GM19395 (cell line): ENCODE measurements around the gene UBASH3A.
"Not testable (repeated sequence)": the region's sequence is repeated elsewhere in the genome, so short reads cannot be mapped to it uniquely, and the experiment has no call there.

Experiments
- ATAC-seq: cut with Tn5 transposase; IDR thresholded peaks from one replicate; pipeline ENCODE4 v1.9.1; 2021; ENCODE audit warnings: mild to moderate bottlenecking, moderate library complexity; ENCODE audit not compliant: unreplicated experiment

Gene UBASH3A

DNA sequence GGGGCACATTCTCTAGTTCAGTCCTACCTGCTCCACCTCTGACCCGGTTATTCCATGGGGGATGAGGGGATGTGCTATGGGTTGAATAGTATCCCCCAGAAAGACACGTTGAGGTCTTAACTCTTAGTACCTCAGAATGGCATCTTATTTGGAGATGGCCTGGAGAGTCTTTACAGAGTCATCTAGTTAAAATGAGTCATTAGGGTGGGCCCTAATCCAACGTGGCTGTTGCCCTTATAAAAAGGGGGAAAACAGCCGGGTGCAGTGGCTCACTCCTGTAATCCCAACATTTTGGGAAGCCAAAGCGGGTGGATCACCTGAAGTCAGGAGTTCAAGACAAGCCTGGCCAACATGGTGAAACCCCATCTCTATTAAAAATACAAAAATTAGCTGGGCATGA is 13.5 kb upstream of the UBASH3A start:
- ATAC-seq, result no peak

DNA sequence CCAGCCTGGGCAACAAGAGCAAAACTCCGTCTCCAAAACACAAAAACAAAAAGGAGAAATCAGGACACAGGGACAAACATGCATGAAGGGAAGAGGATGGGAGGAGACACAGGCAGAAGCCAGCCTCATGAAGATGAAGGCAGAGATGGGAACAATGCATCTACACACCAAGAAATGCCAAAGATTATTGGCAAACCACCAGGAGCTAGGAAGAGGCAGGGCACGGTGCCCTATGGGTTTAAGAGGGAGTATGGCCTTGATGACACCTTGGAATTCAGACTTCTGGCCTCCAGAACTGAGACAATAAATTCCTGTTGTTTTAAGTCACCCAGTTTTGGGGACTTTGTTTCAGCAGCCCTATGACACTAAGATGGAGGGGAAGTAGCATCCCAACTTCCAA is 13.0 kb upstream of the UBASH3A start:
- no peak for ATAC-seq

DNA sequence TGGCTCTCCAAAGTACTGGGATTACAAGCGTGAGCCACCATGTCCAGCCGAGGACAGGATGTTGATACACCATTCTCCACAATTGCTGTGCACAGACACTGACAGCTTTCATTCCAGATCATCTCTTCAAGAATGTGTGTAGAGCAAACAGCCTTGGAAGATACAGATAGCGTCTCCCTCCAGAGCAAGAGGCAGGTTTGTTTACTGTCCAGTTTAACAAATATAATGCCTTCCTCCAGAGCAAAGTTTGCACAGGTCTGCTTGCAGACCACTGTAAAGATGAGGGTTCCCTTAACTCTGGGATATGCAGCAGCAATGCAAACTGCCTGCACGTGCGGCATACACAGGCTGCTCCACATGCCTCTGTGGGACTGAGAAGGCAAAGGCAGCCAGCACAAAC is 12.4 kb upstream of the UBASH3A start:
- ATAC-seq, result no peak

DNA sequence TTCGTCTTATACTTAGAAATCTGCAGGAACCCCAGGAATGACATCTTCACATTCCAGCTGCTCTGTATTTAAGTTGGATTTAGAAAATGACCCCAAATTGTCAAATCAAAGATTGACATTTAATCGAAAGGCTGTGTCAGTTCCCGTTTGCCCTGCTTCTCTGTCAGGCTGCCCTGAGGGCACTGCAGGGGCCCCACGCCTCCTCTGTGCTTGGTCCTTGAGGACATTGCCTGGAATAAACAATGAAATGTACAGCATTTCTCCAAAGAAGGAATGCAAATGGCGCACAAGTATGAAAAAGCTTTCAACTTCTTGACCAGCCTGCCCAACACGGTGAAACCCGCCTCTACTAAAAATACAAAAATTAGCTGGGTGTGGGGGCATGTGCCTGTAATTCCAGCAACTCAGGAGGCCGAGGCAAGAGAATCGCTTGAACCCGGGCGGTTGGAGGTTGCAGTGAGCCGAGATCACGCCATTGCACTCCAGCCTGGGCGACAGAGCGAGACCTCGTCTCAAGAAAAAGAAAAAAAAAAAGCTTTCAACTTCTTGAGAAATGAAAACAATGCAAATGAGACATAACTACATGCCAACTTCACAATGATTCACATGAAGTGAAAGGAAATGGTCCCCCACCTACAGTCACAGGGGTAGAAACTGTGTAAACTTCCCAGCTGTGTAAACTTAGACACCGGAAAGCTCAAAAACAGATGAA is 10.8 kb upstream of the UBASH3A start:
- peak; percentile 79 for ATAC-seq

DNA sequence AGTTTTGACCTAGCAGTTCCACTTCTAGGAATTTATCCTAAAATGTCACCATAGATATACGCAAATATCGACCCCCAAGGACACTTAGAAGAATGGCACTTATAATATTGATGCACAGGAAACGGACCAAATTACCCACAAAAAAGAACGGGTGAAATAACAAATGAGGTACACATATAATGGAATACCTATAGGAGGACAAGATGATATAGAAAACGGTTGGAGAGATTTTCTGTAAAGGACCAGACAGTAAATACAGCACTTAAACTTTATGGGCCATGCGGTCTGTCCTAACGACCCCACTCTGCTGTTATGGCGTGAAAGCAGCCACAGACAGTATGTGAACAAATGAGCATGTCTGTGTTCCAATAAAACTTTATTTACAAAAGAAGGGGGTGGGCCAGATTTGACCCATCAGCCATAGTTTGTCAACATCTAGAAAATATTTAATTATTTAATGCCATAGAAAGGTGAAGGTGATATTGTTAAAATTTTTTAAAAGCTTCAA is 10.2 kb upstream of the UBASH3A start:
- ATAC-seq, result no peak

DNA sequence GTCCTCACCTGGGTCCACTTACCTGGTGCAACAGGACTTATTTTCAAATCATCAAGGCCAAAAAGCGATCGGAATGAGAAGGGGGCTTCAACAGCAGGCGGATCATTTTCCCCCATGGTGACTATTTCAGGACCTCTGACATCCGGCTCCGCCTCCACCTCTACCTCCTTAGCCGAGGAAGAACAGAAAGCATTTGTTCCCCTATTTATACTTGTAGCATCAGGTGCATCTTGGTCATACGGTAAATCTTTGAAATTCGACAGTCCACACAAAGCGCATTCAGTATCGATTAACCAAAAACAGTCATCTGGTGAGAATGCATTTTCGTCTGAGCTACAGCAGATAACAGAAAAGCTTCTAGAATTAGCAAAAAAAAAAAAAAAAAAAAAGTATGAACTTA is 8.4 kb upstream of the UBASH3A start:
- no peak for ATAC-seq

DNA sequence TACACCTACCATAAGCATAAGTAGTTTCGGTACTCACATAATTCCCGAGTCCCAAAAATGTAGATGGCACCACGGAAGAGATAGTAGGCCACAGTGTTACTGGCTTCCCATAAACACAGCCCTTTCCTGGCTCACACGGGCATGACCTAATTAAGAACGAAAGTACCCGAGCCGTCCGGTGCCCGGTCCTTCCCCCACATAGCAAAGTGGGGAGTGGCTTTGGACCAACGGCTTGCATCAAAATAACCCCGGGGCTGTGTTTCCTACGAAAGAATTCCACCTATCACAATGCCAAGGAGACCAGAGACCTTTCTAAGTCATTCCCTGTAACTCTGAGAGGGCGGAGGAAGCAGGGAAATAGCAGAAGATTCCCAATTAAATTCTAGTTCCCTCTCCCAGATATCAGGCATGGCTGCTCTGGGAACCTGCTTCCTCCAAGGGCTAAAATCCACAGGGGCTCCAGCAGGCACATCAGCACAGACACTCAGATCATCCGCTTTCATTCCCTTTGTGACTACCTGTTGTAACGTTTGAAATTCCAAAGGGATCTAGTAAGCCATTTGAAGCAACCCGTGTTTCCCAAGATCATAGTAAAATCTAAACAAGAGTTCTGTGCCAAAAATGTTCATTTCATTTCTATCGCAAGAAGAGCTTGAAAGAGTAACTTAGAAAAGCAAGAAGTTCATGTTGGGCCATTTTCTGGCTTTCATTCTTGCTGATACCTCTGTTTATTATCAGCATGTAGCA is 7.6 kb upstream of the UBASH3A start, which contains the start of gene TMPRSS3:
TMPRSS3 (minus strand) TSS at position 148 of the 747 bp plus-strand sequence. CDS start 635 bp downstream, outside the sequence.
- ATAC-seq, result no peak

DNA sequence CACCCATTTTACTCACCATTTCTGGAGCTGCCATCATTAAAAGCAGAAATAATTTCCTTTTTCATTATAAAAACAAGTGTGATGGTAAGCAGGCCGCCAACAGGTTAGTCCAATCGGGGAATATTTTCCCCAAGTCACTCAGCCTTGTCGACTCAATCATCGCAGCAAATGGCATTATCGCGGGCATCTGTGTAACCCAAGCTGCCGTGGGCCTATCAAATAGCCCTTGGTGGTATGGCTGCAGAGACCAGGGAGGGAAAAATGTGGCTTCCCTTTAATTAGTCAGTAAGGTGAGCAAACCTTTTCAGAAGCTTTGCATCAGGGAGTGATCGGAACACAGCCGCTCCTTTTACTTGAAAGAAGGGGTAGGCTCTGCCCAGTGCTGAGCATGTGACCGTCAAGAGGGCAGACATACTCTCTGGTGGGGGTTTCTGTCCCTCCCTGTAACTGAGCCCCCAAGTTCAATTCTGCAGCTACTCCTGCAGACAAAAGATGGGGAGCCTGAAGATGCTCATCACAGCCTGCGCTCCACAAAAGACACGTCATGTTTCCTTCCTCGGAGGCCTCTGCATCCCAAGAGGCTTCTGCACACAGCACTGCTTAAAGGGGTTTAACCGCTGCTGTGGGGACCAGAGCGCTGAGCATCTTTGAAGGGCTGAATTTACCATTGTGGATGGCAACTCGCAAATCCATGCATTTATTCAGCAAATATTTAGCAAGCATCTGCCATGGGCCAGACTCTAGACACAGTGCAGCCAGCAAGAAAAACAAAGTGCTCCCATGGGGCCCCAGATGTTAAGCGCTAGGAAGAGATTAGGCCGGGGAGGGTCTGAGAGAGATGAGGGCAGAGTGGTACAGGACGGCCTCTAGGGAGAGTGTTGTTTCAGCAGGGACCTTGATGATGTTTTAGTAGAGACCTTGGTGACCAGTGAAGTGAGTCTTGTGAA is 6.6 kb upstream of the UBASH3A start:
- no peak for ATAC-seq

DNA sequence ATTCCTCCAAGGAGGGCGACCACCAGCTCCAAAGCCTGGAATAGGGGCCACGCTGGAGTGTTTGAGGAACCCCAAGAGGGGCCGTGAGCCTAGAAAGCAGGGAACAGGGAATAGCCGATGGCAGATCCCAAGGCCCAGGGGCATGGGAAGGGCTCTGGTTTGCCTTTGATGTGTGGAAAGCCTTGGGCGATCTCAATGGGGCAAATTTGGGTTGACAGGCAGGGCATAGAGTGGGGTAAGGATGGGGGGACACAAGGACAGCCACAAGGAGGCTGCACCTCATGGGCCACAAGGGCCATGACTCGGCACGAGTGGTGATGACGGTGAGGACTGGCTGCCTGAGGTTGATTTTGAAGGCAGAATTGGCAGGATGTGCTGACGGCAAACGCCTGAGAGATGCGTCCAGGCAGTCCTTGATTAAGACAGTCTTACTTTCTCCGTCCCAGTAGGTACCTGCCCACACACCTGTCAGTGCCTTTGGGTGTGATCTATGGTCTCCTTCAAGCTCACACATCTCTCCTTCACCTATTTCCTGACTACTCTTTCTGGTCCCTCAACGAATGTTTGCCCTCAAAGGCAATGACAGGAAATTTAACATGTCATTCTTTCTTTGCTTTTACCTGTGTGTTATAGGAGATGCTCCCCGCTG is 5.8 kb upstream of the UBASH3A start:
- ATAC-seq, result no peak

DNA sequence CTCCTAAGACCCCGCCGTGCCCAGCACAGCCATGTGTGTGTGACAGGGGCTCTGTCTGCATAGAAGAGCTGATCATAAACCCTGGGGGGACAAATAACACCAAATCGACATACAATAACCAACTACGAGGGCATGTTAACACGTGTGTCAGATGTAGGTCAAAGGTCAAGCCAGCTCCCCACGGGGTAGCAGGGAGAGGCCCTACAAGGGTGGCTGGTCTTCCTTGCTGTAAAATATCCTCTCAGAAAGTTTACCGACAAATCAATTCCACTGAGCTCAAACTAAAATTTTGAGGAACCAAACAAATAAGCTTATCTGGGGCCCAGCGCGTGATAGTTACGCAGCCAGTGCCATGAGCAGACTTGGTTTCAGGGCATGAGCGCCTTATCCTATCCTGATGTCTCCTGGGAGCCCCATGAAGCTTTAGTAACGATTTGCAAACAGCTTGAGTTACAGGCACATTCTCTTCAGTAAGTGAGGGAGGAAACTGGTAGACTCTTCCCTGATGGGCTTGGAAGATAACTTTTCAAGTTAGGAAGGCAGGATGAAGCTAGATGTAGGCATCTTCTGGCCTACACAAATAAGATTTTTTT is 5.2 kb upstream of the UBASH3A start:
- no peak for ATAC-seq

DNA sequence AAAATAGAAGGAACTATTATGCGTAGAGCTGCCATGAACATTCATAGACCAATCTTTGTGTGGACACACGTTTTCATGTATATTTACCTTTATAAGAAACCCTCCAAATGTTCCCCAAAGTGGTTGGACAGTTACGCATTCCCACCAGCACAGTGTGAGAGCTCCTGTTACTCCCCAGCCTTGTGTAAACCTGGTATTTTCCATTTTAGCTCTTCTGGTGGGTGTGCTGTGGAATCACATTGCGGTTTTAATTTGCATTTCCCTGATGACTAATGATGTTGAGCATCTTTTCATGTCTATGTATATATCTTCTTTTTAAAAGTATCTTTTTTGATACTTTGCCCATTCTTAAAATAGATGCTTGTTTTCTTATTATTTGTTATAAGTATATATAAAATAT is 3.2 kb upstream of the UBASH3A start:
- no peak for ATAC-seq

DNA sequence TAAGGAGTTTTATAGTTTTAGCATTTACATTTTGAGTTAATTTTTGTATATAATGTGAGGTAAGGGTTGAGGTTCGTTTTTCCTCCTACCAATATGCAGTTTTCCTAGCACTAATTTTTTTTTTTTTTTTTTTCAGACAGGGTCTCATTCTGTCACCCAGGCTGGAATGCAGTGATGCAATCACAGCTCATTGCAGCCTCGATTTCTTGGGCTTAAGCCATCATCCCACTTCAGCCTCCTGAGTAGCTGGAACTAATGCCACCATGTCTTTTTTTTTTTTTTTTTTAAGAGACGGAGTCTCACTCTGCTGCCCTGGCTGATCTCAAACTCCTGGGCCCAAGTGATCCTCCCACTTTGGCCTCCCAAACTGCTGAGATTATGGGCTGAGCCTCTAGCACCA is 2.5 kb upstream of the UBASH3A start:
- ATAC-seq, result no peak

DNA sequence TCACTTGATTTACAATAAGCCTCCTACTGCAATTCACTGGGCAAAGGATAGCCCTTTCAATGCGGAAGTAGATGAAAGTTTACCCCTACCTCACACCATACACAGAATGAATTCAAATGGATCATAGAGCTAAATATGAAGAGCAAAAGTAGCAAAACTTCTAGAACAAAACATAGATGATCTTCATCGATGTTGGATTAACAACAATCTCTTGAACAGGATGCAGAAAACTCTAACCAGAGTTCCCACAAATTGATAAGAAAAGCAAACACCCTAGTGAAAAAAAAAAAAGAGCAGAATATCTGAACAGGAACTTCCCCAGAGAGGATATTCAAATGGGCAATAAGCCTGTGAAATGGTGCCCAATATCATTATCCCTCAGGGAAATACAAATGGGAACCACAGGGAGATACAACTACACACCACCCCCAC is 1.9 kb upstream of the UBASH3A start:
- no peak for ATAC-seq

DNA sequence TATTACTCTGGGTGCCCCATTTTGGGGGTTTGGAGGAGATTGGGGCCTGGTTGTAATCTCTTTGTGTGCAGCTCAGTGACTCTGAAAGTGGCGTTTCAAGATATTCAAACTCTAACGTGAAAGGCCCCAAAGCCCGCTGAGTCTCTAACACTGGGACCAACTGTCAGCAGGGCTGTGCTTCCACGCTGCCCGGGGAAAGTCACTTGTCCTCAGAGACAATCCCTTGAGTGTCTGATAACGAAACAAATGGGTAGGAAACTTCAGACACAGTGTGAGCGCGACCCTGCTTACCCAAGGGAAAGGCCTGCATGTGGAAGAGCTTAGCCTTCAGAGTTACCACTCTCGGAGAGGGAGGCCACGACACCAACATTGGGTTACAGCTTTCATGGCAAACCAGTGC is 837 bp downstream of the UBASH3A start:
- no peak for ATAC-seq

DNA sequence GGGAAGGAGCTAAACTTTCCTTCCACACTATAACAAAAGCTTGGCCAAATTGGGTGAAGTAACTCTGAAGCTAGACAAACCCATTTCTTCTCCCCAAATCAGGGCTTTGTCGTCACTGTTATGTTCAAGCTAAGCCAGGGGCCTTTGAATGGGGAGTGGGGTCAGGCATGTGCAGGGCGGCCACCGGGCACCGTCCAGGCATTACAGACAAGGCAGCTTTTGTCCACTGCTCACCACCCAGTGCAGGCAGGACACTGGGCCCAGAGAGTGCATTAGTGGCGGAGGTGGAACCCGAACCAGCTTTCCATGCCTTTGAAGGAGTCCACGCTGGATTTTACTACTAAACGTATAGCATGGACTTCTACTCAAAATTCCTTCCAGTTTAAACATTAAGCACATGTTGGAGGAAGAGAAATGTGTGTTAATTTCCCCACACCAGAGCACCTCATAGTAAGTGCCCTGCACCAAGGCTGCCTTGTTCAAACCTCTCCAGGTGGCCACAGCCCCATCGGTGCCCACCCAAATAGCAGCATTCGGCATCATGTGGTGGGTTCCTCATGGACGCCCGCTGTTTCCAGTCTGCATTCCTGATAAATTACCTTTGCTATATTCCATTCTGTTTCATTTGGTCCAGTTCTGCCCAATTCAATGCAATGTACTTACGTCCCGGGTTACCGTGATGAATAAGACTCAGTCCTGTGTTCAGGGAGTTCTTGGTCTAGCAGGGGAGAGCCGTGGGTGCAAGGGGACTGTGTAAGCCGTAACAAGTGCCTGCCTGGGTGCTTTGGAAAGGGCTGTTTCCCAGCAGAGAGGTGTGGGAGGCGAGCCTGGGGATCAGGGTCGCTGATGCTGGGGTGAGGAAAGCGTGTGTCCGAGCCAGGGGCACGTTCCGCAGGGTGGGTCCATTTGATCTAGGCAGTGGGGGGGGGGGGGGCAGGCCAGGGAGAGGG is 1.6 kb downstream of the UBASH3A start:
- ATAC-seq, result no peak

DNA sequence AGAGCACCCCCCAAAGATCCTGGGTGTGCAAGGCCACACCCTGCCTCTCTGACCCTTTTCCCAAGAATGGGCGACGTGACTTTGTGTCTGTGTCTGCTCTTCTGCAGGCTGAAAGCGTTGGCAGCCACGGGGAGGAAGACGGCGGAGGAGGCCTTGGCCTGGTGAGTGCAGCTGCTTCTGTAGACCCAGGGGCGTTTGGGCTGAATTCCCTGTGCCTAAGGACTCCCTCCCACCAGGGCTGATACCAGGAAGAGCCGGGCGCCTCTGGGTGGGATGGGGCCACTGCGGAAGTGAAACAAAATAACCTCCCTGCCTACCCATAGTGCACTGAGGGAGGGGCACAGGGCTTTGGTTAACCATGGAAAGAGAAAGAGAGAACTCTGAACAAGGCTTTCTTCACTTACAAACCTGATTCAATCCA is 2.5 kb downstream of the UBASH3A start:
- ATAC-seq, result no peak

DNA sequence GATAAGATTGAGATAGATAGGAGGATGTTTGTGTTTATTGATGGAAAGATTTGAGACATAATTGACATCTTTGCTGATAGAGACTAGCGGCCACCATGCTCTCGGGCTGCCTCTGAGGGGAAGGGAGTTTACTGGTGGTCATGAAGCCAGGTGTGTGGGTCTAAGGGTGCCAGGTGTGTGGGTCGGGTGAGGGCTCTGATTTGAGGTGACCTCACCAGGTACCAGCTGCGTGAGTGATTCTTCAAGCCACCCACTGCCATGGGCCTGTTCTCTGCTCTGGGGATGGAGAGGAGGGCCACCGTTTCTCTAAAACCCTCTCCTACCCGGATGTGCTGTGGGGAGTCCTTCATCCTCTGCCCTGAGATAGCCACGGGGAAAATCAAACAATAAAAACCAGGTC is 3.2 kb downstream of the UBASH3A start:
- no peak for ATAC-seq

DNA sequence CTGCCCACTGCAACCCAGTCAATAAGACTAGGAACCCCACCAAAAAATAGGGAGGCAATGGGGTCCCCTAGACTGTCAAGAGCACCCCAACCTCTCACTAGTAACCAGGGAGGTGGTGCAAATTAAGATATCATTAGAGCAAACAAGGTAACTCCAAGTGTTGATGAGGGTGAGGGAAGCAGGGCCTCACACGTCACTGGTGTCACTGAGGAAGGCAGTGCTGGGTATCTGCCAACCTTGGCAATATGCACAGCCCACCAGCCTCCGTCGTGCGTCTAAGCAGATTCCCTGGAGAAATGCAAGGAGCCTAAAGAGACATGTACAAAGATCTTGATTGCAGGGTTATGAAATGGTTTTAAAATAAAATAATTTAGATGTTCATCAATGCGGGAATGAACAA is 3.8 kb downstream of the UBASH3A start:
- no peak for ATAC-seq

DNA sequence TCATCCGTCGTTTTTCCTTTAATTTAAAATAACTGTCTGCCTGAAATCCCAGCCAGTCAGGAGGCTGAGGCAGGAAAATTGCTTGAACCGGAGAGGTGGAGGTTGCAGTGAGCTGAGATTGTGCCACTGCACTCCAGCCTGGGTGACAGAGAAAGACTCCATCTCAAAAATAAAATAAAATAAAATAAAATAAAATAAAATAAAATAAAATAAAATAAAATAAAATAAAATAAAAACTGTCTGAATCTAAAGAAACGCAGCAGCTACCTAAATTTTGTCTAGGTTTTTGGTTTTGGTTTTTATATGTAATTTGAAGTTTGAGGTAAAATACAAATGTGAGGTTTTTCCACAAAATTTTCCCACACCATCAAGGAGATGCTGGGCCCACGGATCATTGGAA is 5.0 kb downstream of the UBASH3A start:
- ATAC-seq, result not testable (repeated sequence)
